B cell (primary cell): ENCODE results near the gene SPATA7.

Experiments
- EZH2 ChIP-seq: IDR thresholded peaks from 2 replicates; pipeline ENCODE4 v1.6.1; 2012; ENCODE audit warnings: borderline replicate concordance, low read depth, mild to moderate bottlenecking, moderate library complexity, low read length; ENCODE audit not compliant: insufficient read depth, poor library complexity, severe bottlenecking
- TF ChIP-seq, protein P1 (sequence below): fragments of 200-600 bp; IDR thresholded peaks from one replicate; pipeline ENCODE4 v1.8.0; 2022; ENCODE audit warnings: antibody characterized with exemption, mild to moderate bottlenecking

DNA sequence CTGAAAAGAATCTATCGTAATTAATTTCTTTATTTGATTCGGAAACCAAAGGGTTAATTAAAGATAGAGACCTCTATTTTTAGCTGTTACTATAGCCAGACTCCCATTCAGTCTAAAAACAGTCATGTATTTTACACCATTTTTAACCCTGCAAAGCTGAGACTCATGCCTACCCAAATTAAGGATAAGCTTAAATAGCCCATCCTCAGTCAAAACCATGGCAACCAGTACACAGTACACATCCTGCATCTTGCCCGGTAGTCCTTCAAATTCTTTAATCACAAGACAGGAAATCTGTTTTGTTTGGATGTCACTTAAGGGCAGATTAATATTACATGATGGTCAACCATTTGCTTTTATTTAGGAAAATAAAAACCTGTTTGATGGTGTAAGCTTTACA, 36.9 kb upstream of the SPATA7 start:
- TF ChIP-seq, protein P1, sequence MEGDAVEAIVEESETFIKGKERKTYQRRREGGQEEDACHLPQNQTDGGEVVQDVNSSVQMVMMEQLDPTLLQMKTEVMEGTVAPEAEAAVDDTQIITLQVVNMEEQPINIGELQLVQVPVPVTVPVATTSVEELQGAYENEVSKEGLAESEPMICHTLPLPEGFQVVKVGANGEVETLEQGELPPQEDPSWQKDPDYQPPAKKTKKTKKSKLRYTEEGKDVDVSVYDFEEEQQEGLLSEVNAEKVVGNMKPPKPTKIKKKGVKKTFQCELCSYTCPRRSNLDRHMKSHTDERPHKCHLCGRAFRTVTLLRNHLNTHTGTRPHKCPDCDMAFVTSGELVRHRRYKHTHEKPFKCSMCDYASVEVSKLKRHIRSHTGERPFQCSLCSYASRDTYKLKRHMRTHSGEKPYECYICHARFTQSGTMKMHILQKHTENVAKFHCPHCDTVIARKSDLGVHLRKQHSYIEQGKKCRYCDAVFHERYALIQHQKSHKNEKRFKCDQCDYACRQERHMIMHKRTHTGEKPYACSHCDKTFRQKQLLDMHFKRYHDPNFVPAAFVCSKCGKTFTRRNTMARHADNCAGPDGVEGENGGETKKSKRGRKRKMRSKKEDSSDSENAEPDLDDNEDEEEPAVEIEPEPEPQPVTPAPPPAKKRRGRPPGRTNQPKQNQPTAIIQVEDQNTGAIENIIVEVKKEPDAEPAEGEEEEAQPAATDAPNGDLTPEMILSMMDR: no peak
- TF ChIP-seq EZH2: no peak
